Panc1 (cell line): ENCODE data around the gene CD46.

Source experiments
- POLR2AphosphoS5 ChIP-seq: IDR thresholded peaks from 2 replicates; pipeline ENCODE4 v1.6.1; 2012; ENCODE audit warnings: mild to moderate bottlenecking, low read depth, low read length, moderate library complexity
- REST ChIP-seq, 2 experiments: IDR thresholded peaks; 2 replicates each; pipeline ENCODE4 v1.6.1; 2011 to 2012; ENCODE audit warnings: low read depth in 2 of 2, control low read depth in 1 of 2, low read length in 1 of 2, mild to moderate bottlenecking in 1 of 2, moderate library complexity in 1 of 2; ENCODE audit not compliant: insufficient read depth in 1 of 2
- TCF7L2 ChIP-seq: IDR thresholded peaks from 2 replicates; pipeline ENCODE4 v1.6.1; 2011; ENCODE audit warnings: mild to moderate bottlenecking, low read depth, low read length, inconsistent platforms
- TF ChIP-seq, protein P1 (sequence below): fragments of 450-650 bp; IDR thresholded peaks from 2 replicates; pipeline ENCODE4 v1.5.1; 2017; ENCODE audit warnings: mild to moderate bottlenecking

DNA sequence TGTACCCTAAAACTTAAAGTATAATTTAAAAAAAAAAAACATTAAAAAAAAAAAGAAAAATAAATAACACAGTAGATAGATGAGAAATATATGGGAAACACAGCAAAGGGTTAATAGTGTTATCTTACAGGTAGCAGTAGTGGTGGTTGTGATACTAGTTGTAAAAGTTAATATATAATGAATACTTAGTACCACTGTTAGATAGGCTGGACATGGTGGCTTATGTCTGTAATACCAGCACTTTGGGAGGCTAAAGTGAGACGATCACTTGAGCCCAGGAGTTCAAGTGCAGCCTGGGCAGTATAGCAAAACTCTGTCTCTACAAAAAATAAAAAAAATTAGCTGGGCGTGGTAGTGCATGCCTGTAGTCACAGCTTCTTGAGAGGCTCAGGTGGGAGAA lies 32.6 kb upstream of the CD46 start:
- TF ChIP-seq, protein P1, sequence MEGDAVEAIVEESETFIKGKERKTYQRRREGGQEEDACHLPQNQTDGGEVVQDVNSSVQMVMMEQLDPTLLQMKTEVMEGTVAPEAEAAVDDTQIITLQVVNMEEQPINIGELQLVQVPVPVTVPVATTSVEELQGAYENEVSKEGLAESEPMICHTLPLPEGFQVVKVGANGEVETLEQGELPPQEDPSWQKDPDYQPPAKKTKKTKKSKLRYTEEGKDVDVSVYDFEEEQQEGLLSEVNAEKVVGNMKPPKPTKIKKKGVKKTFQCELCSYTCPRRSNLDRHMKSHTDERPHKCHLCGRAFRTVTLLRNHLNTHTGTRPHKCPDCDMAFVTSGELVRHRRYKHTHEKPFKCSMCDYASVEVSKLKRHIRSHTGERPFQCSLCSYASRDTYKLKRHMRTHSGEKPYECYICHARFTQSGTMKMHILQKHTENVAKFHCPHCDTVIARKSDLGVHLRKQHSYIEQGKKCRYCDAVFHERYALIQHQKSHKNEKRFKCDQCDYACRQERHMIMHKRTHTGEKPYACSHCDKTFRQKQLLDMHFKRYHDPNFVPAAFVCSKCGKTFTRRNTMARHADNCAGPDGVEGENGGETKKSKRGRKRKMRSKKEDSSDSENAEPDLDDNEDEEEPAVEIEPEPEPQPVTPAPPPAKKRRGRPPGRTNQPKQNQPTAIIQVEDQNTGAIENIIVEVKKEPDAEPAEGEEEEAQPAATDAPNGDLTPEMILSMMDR = no peak
- TF ChIP-seq TCF7L2 = no peak
- no peak for TF ChIP-seq REST (IDR thresholded peaks at IDR 0.05; ENCODE audit: insufficient read depth in 1 of 2, low read depth in 2 of 2, low read length in 1 of 2)
- TF ChIP-seq POLR2AphosphoS5 = no peak
